Fibroblast of mammary gland (primary cell): ENCODE data around the gene EIF3F.

Source experiments
- DNase-seq: peaks from one replicate; pipeline ENCODE4 v3.0.0-alpha.2; 2010; ENCODE audit warnings: low read depth
- H3K4me3 ChIP-seq: 2 replicates; pipeline ENCODE4 v1.5.1; 2011; ENCODE audit warnings: low read depth, mild to moderate bottlenecking, low read length, moderate library complexity; ENCODE audit not compliant: control insufficient read depth
- TF ChIP-seq, protein P1 (sequence below): conservative IDR thresholded peaks from 2 replicates; pipeline ENCODE4 v1.5.1; 2011; ENCODE audit warnings: low read depth, low read length, inconsistent platforms; ENCODE audit not compliant: control insufficient read depth, insufficient read depth

Gene EIF3F

DNA sequence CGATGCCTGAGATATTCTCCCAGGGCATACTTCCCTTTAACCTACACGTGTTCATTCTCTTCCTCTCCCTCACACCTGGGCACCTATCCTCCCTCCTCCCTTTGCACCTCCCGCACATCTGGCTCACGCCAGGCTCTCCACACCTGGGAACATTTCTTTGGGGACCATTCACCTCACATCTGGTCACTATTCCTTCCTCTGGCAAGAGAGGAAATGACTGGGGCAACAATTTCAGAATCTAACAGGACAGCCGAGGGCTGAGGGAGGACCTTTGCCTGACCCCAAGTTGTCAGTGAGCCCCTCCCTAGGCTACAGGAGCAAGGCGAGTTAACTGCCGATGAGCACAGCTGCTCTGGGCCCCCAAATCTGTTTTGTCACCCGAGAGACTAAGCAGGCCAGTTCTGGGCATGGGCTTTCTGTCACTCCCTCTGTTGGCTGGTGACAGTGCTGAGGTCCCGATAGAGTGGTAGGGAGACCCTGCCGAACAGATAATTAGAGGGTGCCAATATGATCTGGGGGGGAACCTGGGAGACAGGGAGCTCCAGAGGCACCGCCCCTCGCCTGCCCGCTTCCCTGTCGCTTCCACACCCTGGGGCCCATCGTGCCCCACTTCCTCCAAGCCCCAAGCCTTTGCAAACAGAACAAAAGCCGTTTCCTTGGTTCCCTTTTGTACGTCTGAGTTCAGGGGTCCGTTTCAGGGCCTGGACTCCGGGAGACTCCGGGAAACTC, 45.6 kb downstream of the EIF3F start:
- H3K4me3 ChIP-seq = no peak overlapping the region
- TF ChIP-seq, protein P1, sequence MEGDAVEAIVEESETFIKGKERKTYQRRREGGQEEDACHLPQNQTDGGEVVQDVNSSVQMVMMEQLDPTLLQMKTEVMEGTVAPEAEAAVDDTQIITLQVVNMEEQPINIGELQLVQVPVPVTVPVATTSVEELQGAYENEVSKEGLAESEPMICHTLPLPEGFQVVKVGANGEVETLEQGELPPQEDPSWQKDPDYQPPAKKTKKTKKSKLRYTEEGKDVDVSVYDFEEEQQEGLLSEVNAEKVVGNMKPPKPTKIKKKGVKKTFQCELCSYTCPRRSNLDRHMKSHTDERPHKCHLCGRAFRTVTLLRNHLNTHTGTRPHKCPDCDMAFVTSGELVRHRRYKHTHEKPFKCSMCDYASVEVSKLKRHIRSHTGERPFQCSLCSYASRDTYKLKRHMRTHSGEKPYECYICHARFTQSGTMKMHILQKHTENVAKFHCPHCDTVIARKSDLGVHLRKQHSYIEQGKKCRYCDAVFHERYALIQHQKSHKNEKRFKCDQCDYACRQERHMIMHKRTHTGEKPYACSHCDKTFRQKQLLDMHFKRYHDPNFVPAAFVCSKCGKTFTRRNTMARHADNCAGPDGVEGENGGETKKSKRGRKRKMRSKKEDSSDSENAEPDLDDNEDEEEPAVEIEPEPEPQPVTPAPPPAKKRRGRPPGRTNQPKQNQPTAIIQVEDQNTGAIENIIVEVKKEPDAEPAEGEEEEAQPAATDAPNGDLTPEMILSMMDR = no peak
- no peak for DNase-seq

DNA sequence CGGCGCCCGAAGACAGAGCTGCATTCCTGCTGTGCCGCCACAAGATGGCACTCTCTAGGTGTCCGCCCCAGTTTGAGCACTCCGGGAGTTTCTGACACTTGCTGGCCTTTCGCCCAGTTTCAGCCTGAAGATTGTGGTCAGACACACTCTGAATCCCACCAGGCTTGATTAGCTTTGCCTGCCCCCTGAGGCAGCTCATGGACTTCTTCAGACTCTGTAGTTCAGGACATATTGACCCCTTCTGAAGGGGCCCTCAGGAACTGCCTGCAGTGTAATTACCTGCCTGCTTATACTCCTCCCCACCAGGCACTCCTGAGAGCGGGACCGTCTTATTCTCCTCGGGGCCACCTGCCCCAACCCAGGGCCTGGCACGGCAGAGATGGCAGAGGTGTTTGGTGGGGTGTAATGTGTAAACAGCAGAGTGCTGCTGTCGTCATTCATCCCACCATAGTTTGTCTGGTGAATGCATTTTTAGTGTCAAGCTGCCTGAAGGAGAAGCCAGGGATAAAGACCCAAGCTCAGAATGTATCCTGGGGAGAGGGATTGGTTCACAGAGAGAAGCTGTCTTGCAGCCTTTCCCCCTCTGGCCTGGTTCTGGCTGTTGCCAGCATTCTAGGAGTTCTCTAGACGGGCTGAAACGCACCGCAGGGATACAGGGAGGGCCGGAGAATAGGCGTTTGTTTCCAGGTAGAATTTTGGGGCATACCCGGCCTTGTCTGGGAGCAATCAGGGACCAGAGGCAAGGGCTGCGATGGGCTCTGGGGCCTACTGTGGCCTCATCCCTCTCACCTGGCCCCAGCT, 46.4 kb downstream of the EIF3F start:
- no peak overlapping the region for H3K4me3 ChIP-seq
- peak; percentile 86 for DNase-seq
- TF ChIP-seq, protein P1 = peak; percentile 87

DNA sequence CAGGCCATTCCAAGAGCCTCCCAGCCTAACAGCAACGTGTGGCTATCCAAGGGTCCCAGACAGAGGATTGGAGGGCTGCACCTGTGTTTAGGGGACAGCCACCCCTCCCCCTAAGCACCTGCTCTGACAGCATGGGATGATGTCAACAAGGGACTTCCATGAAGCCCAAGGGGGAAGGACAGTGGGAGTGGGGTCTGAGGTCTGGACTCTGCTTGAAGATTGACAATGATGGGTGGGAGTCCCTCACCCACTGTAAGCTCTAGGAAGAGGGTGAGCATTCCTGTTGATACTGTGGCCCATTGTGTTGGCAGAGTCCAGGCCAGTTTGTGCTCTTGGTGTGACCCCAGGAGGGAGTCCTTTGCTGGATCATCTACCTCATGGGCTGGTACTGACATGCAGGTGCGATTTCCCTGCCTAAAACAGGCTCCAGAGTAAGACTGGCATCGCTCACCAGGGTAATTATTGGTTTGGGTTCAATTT, 47.0 kb downstream of the EIF3F start:
- TF ChIP-seq, protein P1 = no peak
- DNase-seq = no peak
- no peak overlapping the region for H3K4me3 ChIP-seq

DNA sequence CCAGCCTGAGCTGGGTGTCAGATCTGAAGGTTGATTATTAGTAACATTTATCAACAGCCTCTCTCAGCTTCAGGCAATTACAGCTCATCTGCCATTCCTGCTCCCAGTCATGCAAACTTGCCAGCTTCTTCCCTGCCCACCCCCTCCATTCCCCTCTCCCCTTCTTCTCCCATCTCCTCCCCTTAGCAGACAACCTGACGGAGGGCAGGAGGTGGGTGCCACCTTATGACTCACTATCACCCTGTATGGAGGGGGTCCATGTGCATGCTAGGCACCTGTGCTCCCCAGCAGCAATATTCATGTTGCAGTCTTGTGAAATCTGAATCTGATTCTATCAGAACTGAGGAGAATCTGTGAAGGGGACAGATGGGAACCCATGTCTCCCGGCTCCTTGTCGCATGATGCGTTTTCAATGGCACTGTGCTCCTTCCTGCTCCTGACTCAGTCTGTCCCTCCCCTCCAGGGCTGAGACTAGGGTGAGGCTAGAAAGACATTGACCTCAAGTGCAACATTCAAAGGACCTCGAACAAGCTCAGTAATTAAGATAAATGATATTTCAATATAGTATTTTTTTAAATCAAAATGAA, 47.6 kb downstream of the EIF3F start:
- no peak for DNase-seq
- TF ChIP-seq, protein P1 = no peak
- H3K4me3 ChIP-seq = no peak overlapping the region

DNA sequence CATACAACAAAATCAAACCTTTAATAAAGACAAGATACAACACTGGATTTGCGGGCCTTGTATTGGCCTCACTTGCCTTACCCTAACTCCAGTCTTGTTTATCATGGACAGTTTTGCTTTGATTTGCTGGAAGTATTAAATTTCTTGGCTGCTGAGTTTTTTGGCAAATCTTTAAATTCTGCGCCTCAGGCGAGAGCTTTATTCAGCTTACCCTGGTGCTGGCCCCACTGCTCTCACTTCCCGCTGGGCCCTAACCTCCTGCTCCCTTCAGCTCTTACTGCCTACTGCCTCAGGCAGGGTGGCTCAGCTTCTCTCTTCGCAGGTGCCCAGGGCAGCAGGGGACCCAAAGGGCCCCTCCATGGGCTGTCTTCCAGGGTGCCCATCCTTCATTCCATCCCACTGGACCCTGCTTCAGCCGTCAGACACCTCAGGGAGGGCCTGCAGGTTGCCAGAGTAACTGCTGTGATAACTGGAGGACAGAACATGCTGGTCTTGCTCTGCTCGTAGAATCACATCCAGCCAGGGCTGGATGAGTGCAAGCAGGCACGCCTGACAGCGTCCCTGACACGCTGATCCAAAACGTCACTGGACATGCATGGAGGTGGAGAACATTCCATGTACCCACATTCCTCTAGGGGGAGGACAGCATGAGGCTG, 48.2 kb downstream of the EIF3F start:
- TF ChIP-seq, protein P1 = no peak
- DNase-seq = no peak
- H3K4me3 ChIP-seq = no peak overlapping the region
